ENCODE measurements around the gene RFFL.
"Not testable (repeated sequence)": the region's sequence is repeated elsewhere in the genome, so short reads cannot be mapped to it uniquely, and the experiment has no call there.

Gene RFFL

DNA sequence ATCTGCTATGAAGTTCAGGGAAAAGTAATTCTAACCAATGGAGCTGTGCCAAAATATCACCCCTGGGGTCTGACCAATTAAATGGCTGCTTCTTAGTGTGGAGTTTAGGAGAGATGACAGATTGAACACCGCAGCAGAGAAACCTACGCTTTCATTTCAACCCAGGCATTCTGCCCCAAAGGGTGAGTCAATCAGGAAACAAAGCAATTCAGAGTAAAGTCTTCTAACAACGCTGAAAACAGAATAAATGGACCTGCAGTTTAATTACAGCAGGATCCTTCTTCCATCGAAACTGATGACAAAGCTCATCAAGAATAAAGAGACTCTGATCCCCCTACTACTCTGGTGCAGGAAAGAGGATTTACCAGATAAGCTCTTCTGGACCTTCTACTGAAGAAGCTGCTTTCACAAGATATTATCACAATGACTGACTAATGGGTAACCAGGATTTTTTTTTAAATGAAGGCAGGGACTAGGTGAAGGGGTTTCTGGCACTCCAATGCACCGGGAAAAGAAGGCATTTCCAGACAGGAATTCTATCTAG lies 16.7 kb downstream of the RFFL start:
- DNase-seq (ENCODE audit: low read depth): peak; percentile 50

GRCh38 chr17:35046245-35046644 lies 17.3 kb downstream of the RFFL start:
- DNase-seq (ENCODE audit: low read depth): no peak

DNA sequence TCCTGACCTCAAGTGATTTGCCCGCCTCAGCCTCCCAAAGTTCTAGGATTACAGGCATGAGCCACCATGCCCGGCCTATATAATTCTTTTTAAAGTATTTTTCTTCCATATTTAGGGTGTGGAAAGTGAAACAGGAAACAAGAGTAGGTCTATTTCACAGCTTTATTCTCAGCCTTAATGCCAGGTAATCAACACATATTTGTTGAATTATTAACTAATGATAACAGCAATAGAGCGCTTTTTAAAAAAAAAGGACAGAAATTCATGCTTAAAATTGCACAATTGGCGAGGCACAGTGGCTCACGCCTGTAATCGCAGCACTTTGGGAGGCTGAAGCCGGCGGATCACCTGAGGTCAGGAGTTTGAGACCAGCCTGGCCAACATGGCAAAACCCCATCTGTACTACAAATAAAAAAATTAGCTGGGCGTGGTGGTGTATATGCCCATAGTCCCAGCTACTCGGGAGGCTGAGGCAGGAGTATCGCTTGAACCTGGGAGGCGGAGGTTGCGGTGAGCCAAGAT lies 18.0 kb downstream of the RFFL start:
- not testable (repeated sequence) for DNase-seq (ENCODE audit: low read depth)

DNA sequence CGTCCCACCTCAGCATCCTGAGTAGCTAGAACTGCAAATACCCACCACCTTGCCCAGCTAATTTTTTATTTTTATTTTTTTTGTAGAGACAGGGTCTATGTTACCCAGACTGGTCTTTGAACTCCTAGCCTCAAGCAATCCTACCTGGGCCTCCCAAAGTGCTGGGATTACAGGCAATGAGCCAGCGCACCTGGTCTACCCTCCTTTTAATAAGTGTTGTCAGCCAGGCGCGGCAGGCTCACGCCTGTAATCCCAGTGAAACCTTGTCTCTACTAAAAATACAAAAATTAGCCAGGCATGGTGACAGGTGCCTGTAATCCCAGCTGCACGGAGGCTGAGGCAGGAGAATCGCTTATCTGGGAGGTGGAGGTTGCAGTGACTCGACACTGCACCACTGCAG lies 19.3 kb downstream of the RFFL start:
- DNase-seq (ENCODE audit: low read depth): no peak

DNA sequence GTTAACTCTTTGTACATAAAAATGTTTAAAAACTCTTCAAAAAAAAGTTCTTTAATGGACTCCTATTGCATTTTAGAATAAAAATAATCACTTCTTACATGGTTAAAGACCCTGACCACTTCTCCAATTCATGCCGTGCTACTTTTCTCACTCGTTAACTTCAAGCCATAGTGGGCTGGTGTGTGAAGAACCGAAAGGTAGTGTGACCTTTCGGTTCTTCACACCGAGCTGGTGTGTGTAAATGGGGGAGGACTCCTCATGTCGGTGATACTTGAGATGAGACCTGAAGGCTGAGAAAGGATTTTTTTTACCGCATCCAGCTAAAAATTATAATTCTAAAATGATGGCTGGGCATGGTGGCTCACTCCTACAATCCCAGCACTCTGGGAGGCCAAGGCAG lies 22.1 kb downstream of the RFFL start:
- DNase-seq (ENCODE audit: low read depth): no peak

- no peak for DNase-seq (ENCODE audit: low read depth)
Observed at GRCh38 chr17:35038453-35038852, 25.1 kb downstream of the RFFL start.

DNA sequence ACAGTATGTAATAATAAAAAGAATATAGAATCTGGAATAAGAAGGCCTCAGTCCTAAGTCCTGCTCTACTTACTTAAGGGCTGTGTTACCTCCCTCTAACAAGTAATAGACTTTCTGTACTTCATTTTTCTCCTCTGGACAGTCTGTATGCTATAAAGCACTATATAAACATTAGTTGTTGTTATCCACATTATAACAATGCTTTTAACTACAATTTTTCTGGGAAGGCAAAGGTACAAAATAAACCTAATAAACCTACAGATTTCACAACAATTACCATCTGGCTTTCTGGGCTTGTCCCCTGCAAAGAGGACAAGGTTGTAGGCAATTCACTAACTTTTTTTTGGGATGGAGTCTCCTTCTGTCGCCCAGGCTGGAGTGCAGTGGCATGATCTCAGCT lies 32.7 kb downstream of the RFFL start:
- no peak for DNase-seq (ENCODE audit: low read depth)

- DNase-seq (ENCODE audit: low read depth): no peak
Observed at GRCh38 chr17:35028531-35029262, 34.8 kb downstream of the RFFL start.

GRCh38 chr17:35028097-35028496 lies 35.4 kb downstream of the RFFL start:
- not testable (repeated sequence) for DNase-seq (ENCODE audit: low read depth)

GRCh38 chr17:35025541-35025940 lies 38.0 kb downstream of the RFFL start:
- DNase-seq (ENCODE audit: low read depth): no peak

DNA sequence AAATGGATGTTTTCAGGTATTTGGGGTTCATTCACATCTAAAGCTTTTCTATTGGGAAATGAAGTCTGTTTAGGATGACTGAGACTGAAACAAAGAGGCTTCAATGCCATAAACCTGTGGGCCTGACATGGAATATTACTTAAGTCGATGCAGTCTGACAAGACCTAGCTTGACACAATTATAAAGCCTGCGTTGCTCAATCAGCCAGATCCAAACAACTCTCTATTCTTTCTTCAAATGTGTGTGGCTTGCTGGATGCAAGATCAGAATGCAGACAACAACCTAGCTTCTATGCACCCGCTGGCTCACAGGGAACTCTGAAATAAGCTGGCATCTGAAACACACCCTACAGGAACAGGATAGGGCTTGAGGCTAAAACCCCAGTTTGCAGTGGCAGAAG lies 40.0 kb downstream of the RFFL start:
- DNase-seq (ENCODE audit: low read depth): no peak

DNA sequence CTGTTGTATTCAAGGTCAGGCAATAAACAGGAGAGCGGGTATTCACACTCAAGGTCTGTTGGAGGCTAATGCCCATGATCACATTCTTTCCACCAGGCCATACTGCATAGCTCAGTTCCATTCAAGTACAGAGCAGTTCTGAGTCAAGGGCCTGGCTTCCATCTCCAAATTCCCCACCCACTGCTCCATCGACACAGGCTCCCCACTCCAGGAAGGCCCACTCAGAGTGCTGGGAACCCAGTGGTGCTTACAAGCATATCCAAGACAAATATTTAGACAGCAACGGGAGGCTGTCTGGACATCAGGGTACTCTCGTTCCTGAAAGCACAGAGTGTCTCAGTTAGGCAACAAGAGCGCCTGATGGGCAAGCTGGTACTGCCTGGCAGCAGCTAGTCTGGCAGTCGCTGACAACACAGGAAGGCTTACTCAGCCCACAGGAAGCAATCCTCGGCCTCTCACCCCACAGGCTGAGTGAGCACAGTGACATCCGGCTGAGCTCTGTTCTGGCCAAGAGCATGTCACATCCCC lies 40.9 kb downstream of the RFFL start:
- peak; percentile 51 for DNase-seq (ENCODE audit: low read depth)

DNA sequence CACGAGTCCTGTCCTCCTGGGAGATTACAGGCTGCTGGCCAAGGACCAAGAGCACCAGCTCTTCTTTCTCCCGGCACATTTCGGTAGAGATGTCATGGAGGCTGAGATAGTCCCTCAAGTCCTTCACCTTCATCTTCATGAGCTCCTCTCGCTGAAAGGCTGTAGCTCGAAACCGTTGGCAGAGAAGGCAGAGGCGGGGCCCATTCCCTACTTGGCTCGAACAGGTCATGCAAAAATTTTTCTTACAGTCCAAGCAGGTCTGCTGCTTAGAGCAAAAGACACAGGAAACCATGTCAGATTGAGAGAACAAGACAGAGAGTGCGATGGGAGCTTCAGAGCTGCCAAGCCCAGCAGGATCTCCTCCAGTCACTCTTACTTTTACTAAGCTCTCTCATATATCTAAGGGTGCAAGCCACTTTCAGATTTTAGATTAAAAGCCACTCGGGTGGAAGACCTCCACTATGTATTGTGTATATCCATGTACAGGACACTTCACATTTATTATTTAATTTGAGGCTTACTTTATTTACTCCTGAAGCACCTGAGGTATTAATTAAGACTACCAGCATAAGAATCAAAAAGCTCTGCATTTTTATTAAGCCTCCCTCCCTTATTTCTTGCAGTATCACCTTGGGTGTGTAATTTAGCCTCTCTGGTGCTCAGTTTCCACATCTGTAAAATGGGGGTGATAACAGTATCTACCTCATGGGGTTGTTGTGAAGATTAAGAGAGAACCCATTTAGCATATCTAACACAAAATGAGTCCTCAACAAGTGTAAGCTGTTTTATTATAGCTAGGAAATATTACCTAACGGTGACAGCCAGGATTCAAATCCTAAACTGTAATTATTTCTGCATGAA lies 41.8 kb downstream of the RFFL start:
- DNase-seq (ENCODE audit: low read depth): no peak

DNA sequence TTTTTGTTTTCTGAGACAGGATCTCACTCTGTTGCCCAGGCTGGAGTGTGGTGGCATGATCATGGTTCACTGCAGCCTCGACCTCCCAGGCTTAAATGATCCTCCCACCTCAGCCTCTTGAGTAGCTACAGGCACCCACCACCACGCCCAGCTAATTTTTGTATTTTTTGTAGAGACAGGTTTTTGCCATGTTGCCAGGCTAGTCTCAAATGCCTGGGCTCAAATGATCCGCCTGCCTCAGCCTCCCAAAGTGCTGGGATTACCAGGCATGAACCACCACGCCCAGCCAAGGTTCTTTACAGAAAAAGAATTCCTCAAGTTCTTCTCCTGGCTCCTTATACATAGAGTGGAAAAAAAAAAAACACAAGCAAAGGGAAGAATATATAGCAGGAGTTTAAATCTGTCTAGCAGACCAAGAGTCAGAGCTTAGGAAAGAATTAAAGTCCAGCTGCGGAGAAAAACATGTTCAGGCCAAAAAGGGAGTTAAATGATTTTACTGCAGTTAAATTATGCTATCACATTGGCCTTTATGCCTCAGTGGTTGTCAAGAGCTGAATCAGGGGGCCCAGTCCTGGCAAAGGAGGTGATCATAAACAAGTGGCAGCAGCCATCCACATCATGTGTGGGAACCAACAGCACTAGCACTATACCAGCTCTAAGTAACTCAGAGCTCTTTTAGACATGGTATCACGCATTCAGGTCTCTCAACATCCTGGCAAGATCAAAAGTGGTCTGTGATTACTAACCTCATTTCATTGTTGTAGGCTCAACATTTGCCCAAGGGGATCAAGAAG lies 43.9 kb downstream of the RFFL start:
- DNase-seq (ENCODE audit: low read depth): no peak

DNA sequence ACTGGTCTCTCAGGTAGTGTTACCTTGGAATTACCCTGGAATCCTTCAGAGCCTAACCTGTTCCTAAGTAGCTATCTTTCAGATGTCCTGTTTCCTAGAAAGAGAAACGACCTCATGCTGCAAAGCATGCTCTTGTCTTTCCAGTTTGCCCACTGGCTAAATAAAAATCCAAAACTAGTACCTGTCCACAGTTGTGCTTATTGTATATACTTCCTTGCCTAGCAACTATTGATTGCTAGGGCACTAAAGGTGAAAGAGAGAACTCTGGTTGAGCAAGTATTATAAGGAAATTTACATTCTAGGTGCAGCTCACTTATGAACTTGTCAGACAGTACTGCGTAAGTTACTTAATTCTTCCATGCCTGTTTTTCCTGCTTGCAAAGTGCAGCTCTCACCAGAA lies 44.7 kb downstream of the RFFL start:
- no peak for DNase-seq (ENCODE audit: low read depth)

DNA sequence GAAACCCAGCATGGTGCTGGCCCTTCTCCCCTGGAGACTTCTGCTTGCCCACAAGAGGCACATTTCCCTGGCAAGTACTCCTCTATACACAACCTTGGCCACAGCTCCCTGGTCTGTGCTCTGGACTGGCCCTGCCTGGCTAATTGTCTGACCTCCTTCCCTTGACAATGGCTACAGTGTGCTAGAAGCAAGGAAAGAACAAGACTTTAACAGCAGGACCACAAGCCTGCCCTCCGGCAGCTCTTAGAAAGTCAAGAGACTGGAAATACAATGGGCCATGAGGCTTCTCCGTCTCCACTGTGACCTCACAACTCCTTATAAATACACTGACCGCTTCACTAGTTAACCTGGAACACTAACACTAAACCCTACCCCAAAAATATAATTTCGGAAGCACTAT lies 46.5 kb downstream of the RFFL start:
- DNase-seq (ENCODE audit: low read depth): no peak

GRCh38 chr17:35016369-35016768 lies 47.1 kb downstream of the RFFL start:
- no peak for DNase-seq (ENCODE audit: low read depth)

DNA sequence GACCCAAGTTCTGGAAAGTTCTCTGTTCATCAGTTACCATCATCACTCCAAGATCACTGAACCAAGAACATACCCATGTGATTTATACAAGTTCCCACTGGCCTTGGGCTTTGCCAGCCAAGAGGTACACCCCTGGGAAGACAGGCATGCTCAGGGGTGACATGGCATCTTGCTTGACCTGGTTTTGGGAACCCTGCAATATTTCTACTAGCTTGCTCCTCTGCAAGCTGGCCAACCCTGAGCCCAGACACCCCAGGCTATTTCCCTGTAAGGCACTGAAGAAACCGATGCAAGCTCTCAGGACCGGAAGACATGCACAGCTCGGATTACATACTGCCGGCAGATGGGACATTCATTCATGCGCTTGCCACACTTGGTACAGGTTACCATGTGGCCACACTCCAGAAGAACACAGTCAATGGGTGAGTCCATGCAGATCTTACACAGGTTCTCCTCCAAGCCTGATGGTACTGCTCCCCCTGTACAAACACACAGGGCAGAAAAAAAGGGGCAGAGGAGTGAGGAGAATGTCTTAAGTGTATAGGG lies 51.8 kb downstream of the RFFL start:
- no peak for DNase-seq (ENCODE audit: low read depth)

DNA sequence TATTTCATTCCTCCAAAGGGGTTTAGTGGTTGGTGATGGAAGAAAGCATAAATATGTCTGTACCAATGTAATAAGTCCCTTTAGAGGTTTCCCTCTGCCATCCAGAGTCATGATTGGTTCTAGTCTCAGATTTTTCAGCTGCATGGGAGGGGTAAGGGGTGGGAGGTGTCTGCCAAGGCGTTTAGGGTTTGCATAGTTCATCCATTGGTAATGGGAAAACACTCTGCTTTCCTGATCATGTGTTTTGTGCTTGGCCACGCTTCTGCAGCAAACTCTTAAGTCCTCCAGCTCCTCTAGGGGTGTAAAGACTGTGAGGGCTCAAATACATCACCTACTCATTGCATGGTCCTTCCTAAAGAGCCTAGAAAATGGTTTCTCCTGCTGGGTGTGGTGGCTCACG lies 53.4 kb downstream of the RFFL start:
- no peak for DNase-seq (ENCODE audit: low read depth)

DNA sequence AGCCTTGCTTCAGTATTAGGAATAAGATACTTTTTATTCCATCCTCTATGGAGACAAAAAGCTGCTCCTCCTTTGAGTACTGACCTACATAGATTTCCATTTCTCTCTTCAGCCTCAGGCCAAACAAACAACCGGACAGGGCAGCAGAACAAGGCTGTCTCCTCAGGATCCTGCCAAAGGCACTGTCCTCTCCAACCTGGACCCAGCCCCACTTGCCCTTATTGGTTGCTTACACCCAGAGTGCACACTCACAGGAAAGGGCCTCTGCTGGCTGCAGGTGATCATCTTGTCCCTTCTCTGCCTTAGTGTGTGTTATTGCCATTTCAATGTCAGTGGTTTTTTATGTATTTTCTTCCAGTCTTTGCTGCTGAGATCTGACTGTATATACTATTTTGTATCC lies 56.5 kb downstream of the RFFL start:
- DNase-seq (ENCODE audit: low read depth): no peak

- DNase-seq (ENCODE audit: low read depth): no peak
Observed at GRCh38 chr17:35006345-35006744, 57.2 kb downstream of the RFFL start.

DNA sequence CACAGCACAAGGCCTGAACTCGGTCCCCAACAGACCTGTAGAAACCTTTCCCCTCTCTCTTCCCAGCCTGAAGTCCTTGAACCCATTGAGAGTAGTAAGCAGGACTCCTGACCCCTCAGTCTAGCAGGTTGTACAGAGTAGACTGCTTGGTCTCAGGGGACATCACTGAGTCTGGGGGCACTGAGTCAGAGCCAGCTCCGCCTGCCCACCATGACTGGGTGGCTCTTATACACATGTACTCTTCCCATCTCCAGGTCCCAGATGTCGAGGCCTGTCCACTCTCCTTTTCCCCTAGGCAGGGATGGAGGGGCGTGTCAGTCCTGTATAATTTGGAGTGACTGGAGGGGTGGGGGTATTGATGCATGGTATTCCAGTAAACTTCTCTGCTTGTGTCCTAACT lies 59.7 kb downstream of the RFFL start:
- no peak for DNase-seq (ENCODE audit: low read depth)
